Measurements from ENCODE around the gene HVCN1.
"Not testable (repeated sequence)": the region's sequence is repeated elsewhere in the genome, so short reads cannot be mapped to it uniquely, and the experiment has no call there.

HVCN1 gene

GRCh38 chr12:110688446-110689280 lies at the start of gene HVCN1:
HVCN1 (minus strand) TSS chr12:110689115; CDS start chr12:110683245, 5,870 bp downstream.
- H3K27ac ChIP-seq (ENCODE audit: low read length): no peak within 1 kb of the TSS
- H3K4me3 ChIP-seq (ENCODE audit: low read depth in 1 of 2, low read length in 2 of 2): peak within 1 kb of the TSS; percentile 53 to 83
- peaks cover 8 to 19% of the 10 kb centered on the region in 2 donors for H3K4me1 ChIP-seq (ENCODE audit: control insufficient read depth in 1 of 2, insufficient read depth in 2 of 2, low read length in 2 of 2)
- H3K27me3 ChIP-seq (ENCODE audit: low read depth, low read length): no peaks in the 10 kb centered on the region
- peaks cover 0 to 4% of the 10 kb centered on the region in 2 donors for H3K36me3 ChIP-seq (ENCODE audit: control insufficient read depth in 1 of 2, insufficient read depth in 2 of 2, low read length in 2 of 2)
- H3K9me3 ChIP-seq (ENCODE audit: control insufficient read depth in 1 of 2, low read length in 2 of 2): no peaks in the 10 kb centered on the region

DNA sequence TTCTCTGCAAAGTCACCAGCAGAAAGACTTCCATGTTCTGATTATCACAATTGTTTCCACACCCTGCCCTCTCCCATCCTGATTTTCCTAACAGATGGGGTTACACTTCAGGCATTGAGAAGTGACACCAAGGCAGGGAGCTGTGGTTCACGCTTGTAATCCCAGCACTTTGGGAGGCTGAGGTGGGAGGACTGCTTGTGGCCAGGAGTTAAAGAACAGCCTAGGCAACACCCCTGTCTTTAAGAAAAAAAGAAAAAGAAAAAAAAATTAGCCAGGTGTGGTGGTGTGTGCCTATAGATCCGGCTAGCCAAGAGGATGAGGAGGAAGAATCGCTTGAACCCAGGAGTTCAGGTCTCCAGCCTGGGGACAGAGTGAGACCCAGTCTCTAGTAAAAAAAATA lies 48.6 kb upstream of the HVCN1 start:
- H3K4me3 ChIP-seq (ENCODE audit: low read depth in 1 of 2, low read length in 2 of 2): no peak overlapping the region
- peaks cover 17 to 51% of the 10 kb centered on the region in 2 donors for H3K4me1 ChIP-seq (ENCODE audit: control insufficient read depth in 1 of 2, insufficient read depth in 2 of 2, low read length in 2 of 2)
- no peaks in the 10 kb centered on the region for H3K9me3 ChIP-seq (ENCODE audit: control insufficient read depth in 1 of 2, low read length in 2 of 2)
- no peaks in the 10 kb centered on the region for H3K36me3 ChIP-seq (ENCODE audit: control insufficient read depth in 1 of 2, insufficient read depth in 2 of 2, low read length in 2 of 2)
- H3K27ac ChIP-seq (ENCODE audit: low read length): no peak overlapping the region
- no peaks in the 10 kb centered on the region for H3K27me3 ChIP-seq (ENCODE audit: low read depth, low read length)

DNA sequence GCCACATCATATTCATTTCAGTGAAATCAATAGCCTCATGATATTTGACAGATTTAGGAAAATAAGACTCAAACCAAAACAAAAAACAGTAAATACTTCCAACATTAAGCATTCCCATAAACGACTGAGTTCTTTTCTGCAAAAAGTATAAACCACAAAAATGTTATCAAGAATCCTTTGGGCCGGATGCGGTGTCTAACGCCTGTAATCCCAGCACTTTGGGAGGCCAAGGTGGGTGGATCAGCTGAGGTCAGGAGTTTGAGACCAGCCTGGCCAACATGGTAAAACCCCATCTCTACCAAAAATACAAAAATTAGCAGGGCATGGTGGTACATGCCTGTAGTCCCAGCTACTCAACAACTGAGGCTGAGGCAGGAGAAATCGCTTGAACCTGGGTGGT lies 48.1 kb upstream of the HVCN1 start:
- not testable (repeated sequence) for H3K9me3 ChIP-seq (ENCODE audit: control insufficient read depth in 1 of 2, low read length in 2 of 2); H3K4me3 ChIP-seq (ENCODE audit: low read depth in 1 of 2, low read length in 2 of 2); H3K36me3 ChIP-seq (ENCODE audit: control insufficient read depth in 1 of 2, insufficient read depth in 2 of 2, low read length in 2 of 2); H3K27me3 ChIP-seq (ENCODE audit: low read depth, low read length); H3K27ac ChIP-seq (ENCODE audit: low read length)
- H3K4me1 ChIP-seq (ENCODE audit: control insufficient read depth in 1 of 2, insufficient read depth in 2 of 2, low read length in 2 of 2): peaks cover 17 to 53% of the 10 kb centered on the region in 2 donors

- Histone ChIP-seq H3K27me3 (ENCODE audit: low read depth, low read length) (no peaks in the 10 kb centered on the region), H3K4me1 (ENCODE audit: control insufficient read depth in 1 of 2, insufficient read depth in 2 of 2, low read length in 2 of 2) (peaks cover 4 to 35% of the 10 kb centered on the region in 2 donors), H3K27ac (ENCODE audit: low read length) (no peak overlapping the region), H3K9me3 (ENCODE audit: control insufficient read depth in 1 of 2, low read length in 2 of 2) (no peaks in the 10 kb centered on the region), H3K36me3 (ENCODE audit: control insufficient read depth in 1 of 2, insufficient read depth in 2 of 2, low read length in 2 of 2) (peaks cover 16 to 18% of the 10 kb centered on the region in 2 donors), H3K4me3 (ENCODE audit: low read depth in 1 of 2, low read length in 2 of 2) (no peak overlapping the region)
Measured at GRCh38 chr12:110733900-110734299, 45.0 kb upstream of the HVCN1 start.

DNA sequence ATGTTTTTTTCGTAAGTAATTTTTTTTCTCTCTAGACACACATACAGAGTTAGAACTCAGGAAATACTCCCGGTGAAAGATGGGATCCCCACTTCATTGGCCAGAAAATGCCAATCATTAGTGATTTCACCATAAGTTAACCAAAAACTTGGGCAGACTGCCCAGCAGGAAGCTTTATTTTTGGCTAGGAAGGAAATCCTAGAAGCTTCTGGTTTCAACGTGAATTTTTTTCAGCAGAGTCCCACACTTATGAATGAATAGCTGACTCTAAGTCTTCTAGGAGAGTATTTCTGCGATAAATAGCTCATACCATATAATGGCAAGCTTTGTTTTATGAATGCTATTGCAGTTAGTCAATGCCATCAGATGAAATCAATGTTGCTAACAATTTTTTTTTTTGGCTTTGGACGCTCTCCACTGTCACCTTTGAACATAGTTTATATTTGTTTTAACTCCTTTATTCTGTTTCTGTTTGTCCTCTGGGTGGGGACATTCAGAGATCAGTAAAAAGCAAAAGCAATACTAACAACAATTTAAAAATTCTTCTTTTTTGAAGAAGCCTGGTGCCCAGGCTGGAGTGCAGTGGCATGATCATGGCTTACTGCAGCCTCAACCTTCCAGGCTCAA lies 44.3 kb upstream of the HVCN1 start:
- Histone ChIP-seq H3K9me3 (ENCODE audit: control insufficient read depth in 1 of 2, low read length in 2 of 2) (no peaks in the 10 kb centered on the region), H3K27ac (ENCODE audit: low read length) (no peak overlapping the region), H3K36me3 (ENCODE audit: control insufficient read depth in 1 of 2, insufficient read depth in 2 of 2, low read length in 2 of 2) (peaks cover 21 to 24% of the 10 kb centered on the region in 2 donors)

DNA sequence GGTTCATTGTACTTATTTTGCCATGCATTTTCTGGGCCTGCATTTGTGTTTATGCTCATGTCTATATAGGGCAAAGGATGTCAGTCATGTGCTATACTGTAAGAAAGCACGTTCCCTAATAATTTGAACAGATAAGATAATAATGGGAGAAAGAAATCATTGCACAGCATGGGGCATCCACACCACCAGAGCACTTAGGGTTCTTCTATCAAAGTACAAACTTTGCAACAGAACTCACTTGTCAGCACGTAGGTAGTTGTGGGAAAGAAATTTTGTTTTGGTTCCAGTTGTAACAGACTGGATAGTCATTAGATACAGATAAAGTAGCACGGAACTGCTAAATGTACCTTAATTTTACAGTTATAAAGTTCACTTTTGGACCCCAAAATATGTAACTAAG lies 43.7 kb upstream of the HVCN1 start:
- Histone ChIP-seq H3K4me3 (ENCODE audit: low read depth in 1 of 2, low read length in 2 of 2) (no peak overlapping the region), H3K4me1 (ENCODE audit: control insufficient read depth in 1 of 2, insufficient read depth in 2 of 2, low read length in 2 of 2) (peaks cover 4 to 23% of the 10 kb centered on the region in 2 donors), H3K9me3 (ENCODE audit: control insufficient read depth in 1 of 2, low read length in 2 of 2) (no peaks in the 10 kb centered on the region), H3K27me3 (ENCODE audit: low read depth, low read length) (no peaks in the 10 kb centered on the region), H3K36me3 (ENCODE audit: control insufficient read depth in 1 of 2, insufficient read depth in 2 of 2, low read length in 2 of 2) (peaks cover 24% of the 10 kb centered on the region in 2 donors), H3K27ac (ENCODE audit: low read length) (no peak overlapping the region)

More for the DNA sequence above, 44.3 kb upstream of the HVCN1 start:
- no peaks in the 10 kb centered on the region for H3K27me3 ChIP-seq (ENCODE audit: low read depth, low read length)
- no peak overlapping the region for H3K4me3 ChIP-seq (ENCODE audit: low read depth in 1 of 2, low read length in 2 of 2)
- peaks cover 4 to 29% of the 10 kb centered on the region in 2 donors for H3K4me1 ChIP-seq (ENCODE audit: control insufficient read depth in 1 of 2, insufficient read depth in 2 of 2, low read length in 2 of 2)

- H3K36me3 ChIP-seq (ENCODE audit: control insufficient read depth in 1 of 2, insufficient read depth in 2 of 2, low read length in 2 of 2): peaks cover 29 to 34% of the 10 kb centered on the region in 2 donors
- H3K4me3 ChIP-seq (ENCODE audit: low read depth in 1 of 2, low read length in 2 of 2): no peak overlapping the region
- H3K27ac ChIP-seq (ENCODE audit: low read length): no peak overlapping the region
- peaks cover 4 to 21% of the 10 kb centered on the region in 2 donors for H3K4me1 ChIP-seq (ENCODE audit: control insufficient read depth in 1 of 2, insufficient read depth in 2 of 2, low read length in 2 of 2)
- H3K9me3 ChIP-seq (ENCODE audit: control insufficient read depth in 1 of 2, low read length in 2 of 2): no peaks in the 10 kb centered on the region
- H3K27me3 ChIP-seq (ENCODE audit: low read depth, low read length): no peaks in the 10 kb centered on the region
Measured at GRCh38 chr12:110731479-110731878, 42.6 kb upstream of the HVCN1 start.

DNA sequence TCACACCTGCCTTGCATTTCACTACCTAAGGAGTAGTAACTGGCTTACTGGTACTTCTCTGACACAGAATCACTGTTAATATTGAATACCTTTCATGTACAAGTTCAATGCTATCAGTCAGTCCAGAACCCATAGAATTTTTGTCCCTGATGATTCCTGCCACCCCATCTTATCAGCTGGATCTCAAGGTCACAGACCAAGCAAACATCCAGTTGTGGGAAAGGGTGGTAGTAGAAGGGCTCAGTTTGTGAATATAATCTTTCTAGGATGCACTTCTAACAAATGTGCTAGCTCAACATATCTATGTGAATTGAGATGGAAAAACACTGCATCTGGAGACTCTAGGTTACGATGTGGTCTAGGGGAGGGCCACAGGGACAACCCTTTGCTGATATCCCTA lies 39.7 kb upstream of the HVCN1 start:
- no peaks in the 10 kb centered on the region for H3K9me3 ChIP-seq (ENCODE audit: control insufficient read depth in 1 of 2, low read length in 2 of 2)
- H3K27me3 ChIP-seq (ENCODE audit: low read depth, low read length): no peaks in the 10 kb centered on the region
- H3K36me3 ChIP-seq (ENCODE audit: control insufficient read depth in 1 of 2, insufficient read depth in 2 of 2, low read length in 2 of 2): peaks cover 48 to 59% of the 10 kb centered on the region in 2 donors
- no peak overlapping the region for H3K4me3 ChIP-seq (ENCODE audit: low read depth in 1 of 2, low read length in 2 of 2)
- H3K27ac ChIP-seq (ENCODE audit: low read length): peak overlapping the region; percentile 8
- H3K4me1 ChIP-seq (ENCODE audit: control insufficient read depth in 1 of 2, insufficient read depth in 2 of 2, low read length in 2 of 2): peaks cover under 1 to 10% of the 10 kb centered on the region in 2 donors

DNA sequence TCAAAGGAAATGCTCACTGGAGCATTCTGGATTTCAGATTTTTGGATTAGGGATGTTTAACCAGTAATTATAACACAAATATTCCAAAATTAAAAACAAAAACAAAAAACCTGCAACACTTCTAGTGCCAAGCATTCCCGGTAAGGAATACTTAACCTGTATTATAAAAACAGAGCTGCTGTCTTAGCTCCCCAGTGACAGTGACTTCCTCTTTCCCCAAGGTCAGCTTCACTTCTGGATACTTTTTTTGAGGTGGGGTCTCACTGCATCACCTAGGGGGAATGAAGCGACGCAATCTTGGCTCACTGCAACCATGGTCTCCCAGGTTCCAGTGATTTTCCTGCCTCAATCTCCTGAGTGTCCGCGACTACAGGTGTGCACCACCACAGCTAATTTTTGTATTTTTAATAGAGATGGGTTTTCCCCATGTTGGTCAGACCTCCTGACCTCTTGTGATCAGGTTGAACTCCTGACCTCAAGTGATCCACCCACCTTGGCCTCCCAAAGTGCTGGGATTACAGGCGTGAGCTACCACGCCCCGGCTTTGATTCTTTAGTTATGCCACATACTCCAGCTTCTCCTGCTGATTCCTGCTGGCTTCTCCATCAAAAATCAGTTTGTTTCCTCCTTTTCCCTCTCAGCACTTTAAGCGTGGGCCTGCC lies 37.9 kb upstream of the HVCN1 start:
- H3K9me3 ChIP-seq (ENCODE audit: control insufficient read depth in 1 of 2, low read length in 2 of 2): no peaks in the 10 kb centered on the region

DNA sequence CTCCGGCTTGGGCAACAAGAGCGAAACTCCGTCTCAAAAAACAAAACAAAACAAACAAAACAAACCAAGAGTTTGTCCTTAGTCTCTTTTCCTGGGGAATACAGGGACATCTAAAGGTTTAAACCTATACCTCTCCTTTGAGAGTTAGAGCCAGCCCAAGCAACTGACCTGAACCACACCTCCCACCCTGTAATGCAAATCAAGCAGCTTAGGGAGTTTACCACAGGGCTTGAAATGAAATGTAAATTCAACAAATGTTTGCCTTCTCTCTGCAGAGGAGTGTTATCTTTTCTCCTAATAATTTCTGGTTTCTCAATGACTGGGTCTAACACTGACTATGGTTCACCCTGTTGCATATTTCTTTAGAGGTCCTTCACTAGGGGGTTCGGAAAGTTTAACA lies 37.1 kb upstream of the HVCN1 start:
- Histone ChIP-seq H3K36me3 (ENCODE audit: control insufficient read depth in 1 of 2, insufficient read depth in 2 of 2, low read length in 2 of 2) (peaks cover 56 to 85% of the 10 kb centered on the region in 2 donors), H3K4me3 (ENCODE audit: low read depth in 1 of 2, low read length in 2 of 2) (no peak overlapping the region), H3K9me3 (ENCODE audit: control insufficient read depth in 1 of 2, low read length in 2 of 2) (no peaks in the 10 kb centered on the region), H3K27ac (ENCODE audit: low read length) (no peak overlapping the region), H3K27me3 (ENCODE audit: low read depth, low read length) (no peaks in the 10 kb centered on the region), H3K4me1 (ENCODE audit: control insufficient read depth in 1 of 2, insufficient read depth in 2 of 2, low read length in 2 of 2) (no peaks in the 10 kb centered on the region)

More for the DNA sequence above, 37.9 kb upstream of the HVCN1 start:
- Histone ChIP-seq H3K27me3 (ENCODE audit: low read depth, low read length) (no peaks in the 10 kb centered on the region), H3K36me3 (ENCODE audit: control insufficient read depth in 1 of 2, insufficient read depth in 2 of 2, low read length in 2 of 2) (peaks cover 54 to 77% of the 10 kb centered on the region in 2 donors), H3K4me1 (ENCODE audit: control insufficient read depth in 1 of 2, insufficient read depth in 2 of 2, low read length in 2 of 2) (no peaks in the 10 kb centered on the region), H3K27ac (ENCODE audit: low read length) (no peak overlapping the region), H3K4me3 (ENCODE audit: low read depth in 1 of 2, low read length in 2 of 2) (no peak overlapping the region)

DNA sequence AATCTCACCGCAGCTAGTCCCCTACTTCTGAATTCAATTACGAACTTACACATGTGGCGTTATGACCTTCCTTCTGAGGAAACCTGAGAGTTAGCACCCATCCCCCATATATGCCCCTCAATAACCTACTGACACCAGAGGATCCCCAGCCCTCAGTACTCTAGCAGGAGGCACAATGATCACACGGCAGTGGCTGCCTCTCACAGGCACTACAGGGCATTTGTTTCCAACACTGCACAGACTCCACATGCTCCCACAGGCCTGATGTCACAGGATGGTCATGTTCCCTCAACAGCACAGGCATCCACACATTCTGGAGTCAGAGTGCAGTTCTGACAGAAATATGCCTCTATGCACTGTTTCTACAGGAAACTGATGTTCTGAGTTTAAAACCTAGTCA lies 36.4 kb upstream of the HVCN1 start:
- H3K4me1 ChIP-seq (ENCODE audit: control insufficient read depth in 1 of 2, insufficient read depth in 2 of 2, low read length in 2 of 2): no peaks in the 10 kb centered on the region
- no peak overlapping the region for H3K27ac ChIP-seq (ENCODE audit: low read length)
- H3K9me3 ChIP-seq (ENCODE audit: control insufficient read depth in 1 of 2, low read length in 2 of 2): no peaks in the 10 kb centered on the region
- H3K27me3 ChIP-seq (ENCODE audit: low read depth, low read length): no peaks in the 10 kb centered on the region
- no peak overlapping the region for H3K4me3 ChIP-seq (ENCODE audit: low read depth in 1 of 2, low read length in 2 of 2)
- H3K36me3 ChIP-seq (ENCODE audit: control insufficient read depth in 1 of 2, insufficient read depth in 2 of 2, low read length in 2 of 2): peaks cover 56 to 89% of the 10 kb centered on the region in 2 donors
